Hematopoietic multipotent progenitor cell treated with erythropoietin and hydrocortisone succinate and interleukin-3 and kit ligand, for 6 days (in vitro differentiated cells): Measurements from ENCODE around the gene RBPJL.
A peak's percentile ranks its signal among the peaks of the same experiment; 100 is the strongest.

Experiments
- DNase-seq: peaks from one replicate; pipeline ENCODE4 v3.0.0-alpha.2; 2015

The RBPJL gene

DNA sequence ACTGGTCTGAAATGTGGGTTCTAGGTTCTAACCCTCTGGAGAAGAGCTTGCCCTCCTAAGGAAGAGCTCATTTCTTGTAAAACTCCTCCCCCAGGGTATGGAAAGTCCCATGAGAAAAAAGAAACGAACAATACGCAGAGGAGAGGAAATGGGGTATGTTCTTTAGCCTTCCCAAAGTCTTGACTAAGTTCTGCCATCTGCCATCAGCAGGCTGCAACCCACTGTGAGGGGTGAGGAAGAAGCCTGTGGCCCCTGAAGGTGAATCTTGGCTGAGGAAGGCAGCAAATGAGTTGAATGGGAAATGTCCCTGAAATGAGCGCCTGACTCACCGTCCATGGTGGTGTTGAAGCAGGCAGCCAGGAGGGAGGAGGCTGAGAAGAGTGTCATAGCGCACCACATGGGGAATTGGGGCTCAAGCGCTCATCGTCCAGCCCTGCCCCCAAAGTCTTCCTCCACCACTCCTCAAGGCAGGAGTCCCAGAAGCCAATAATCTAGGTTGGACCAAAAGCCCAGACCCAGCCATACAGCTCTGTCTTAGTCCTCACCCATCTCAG, 11.8 kb downstream of the RBPJL start:
- DNase-seq = no peak

DNA sequence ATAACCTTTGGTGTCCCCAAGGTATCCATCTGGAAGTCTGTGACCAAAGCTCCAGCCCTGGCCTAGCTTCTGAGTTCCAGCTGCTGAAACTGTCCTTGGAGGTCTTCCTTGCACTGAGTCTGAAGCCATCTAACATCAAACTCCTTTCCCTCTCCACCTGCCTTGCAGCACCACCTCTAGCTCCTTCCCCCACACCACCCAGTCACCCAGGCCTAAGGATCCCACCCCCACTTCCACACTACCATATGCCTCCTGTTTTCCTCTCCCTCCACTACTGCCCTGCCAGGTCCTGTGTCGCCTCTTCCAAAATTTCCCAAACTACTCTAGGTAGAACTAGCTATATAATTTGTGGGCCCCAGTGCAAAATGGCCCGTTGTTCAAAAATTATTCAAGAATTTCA, 12.3 kb downstream of the RBPJL start:
- no peak for DNase-seq

DNA sequence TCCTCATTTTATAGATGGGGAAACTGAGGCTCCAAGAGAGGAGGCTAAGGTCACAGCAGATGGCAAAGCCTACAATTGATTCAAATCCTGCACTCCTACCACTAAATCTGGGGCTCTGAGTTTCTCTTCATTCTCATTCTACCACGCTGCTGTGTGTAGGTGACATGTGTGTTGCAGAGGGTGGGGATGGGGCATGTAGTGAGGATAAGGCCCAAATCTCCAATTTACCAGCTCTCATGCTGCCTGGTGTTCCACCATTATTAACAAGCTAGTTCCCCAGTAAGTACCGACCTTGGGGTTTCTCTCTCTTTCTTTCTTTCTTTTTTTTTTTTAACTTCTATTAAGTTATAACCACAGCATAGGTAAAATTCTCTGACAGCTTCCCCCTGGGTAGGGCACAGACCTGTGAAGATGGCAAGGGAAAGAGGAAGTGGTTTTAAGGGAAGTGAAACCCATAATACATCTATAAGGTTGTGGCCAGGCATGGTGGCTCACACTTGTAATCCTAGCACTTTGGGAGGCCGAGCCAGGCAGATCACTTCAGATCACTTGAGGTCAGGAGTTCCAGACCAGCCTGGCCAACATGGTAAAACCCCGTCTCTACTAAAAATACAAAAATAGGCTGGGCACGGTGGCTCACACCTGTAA, 14.4 kb downstream of the RBPJL start:
- no peak for DNase-seq

DNA sequence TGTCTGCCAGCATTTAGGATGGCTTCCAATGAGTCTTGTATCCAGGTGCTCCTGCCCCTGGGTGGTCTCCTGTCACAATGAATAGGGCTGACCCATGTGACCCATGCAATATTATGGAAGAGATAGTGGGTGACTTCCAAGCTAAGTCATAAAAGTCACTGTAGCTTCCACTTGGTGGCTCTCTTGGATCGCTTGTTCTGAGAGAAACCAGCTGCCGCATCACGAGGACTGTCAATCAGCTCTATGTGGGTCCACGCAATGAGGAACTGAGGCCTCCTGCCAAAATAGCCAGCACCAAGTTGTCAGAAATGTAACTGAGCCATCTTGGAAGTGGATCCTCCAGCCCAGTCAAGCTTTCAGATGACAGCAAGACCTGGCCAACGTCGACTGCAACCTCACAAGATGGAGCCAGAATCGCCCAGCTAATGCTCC, 16.3 kb downstream of the RBPJL start:
- DNase-seq = peak; percentile 90

DNA sequence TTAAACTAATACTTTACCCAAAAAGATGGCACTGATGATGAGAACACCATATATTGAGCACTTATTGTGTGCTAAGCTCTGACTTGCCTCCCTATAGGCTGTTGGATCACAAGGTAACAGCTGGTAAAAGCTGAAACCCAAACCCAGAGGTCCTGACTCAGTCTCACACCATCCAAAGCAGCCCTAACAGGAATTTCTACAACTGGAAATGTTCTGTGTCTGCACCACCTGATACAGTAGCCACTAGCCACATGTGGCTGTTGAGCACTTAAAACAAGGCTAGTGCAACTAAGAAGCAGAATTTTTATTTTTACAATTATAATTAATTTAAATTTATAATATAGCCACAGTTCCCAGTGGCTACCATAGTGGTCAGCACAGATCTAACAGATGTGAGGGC, 17.1 kb downstream of the RBPJL start:
- DNase-seq = no peak

DNA sequence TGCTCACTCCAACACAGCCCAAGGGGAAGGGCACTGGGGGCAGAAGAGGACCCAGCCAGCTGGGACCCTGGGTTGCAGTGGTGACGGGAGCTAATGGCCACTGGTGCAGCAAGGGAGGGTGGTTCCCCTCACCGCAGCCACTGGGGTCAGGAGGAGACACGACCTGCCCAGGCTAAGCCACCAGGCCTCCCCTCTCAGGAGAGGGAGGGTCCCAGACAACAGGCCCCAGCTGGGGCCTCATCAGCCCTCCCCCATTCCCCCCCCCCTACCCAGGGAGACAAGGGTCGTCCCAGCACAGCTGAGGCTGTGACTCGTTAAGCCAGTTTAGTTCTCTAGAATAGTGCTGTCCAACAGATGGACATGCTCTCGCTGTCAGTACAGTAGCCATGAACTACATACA, 18.7 kb downstream of the RBPJL start:
- no peak for DNase-seq

DNA sequence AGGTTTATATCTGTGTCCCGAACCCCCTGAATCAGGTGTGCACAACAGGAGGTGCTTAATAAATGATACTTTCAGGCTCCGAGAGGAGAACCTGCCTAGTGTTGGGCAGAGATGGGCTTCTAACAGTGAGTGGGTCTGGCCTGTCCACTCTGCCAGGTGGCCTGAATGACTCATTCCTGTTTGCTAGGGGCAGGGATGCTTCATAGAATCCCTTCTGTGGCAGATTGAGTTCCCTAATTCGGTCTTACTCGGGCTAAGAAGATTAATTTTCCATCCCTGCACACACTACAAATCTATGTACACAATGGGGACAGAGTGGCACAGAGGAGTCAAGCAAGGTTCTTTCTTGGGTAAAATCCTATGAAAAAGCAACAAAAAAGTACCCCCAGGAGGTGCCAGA, 21.8 kb downstream of the RBPJL start:
- no peak for DNase-seq

DNA sequence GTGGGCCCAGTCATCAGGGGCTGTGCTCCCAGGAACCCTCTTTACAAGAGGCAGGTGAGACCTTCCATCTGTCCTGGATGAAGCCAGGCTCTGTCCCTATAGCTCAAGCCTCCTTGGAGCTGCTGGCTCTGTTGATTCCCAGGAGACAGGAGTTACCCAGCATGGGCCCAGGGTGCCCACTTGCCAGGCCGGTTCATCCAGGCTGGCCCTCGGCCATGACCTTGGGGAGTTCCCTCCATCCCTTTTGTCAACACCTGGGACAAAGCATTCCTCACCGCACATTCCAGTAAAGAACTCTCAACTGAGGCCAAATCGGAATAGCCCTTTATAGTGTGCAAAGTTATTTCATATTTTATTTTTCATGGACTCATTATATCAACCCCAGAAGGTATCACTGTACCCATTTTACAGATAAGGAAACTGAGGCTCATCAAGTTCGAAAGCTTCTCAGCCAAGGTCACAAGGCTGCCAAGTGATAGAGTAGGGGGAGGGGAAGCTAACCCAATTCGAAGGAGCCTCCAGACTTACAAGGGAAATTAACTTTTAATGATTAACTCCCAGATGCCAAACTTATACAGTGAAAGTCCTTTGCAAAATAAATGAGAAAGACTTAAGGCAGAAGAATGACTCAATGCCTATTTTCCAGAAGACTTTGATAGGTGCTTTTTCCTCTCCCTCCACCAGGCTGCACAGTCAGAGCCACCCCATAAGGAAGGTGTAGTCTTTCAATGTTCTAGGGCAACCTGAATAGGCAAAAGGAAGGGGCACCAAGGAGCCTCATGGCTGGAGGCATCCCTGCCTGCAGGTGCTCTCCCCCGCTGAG, 23.1 kb downstream of the RBPJL start:
- no peak for DNase-seq

DNA sequence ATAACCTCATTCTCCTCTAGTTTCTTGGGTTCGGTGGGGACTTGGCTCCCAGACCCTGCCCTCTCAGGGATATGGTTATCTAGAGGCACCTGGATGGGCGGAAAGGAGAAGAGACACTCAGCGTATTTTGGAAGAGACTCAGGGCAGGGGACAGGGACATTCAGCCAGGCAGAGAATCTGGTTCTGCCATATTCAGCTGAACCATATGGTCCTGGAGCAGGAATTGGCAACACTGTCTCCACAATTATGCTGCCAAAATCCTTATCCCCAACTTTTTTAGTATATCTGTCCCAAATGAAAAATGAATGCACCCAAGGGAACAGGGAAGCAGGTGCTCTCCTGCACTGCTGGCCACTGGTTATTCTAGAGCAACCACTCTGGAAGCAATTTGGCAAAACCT, 23.8 kb downstream of the RBPJL start:
- DNase-seq = no peak

DNA sequence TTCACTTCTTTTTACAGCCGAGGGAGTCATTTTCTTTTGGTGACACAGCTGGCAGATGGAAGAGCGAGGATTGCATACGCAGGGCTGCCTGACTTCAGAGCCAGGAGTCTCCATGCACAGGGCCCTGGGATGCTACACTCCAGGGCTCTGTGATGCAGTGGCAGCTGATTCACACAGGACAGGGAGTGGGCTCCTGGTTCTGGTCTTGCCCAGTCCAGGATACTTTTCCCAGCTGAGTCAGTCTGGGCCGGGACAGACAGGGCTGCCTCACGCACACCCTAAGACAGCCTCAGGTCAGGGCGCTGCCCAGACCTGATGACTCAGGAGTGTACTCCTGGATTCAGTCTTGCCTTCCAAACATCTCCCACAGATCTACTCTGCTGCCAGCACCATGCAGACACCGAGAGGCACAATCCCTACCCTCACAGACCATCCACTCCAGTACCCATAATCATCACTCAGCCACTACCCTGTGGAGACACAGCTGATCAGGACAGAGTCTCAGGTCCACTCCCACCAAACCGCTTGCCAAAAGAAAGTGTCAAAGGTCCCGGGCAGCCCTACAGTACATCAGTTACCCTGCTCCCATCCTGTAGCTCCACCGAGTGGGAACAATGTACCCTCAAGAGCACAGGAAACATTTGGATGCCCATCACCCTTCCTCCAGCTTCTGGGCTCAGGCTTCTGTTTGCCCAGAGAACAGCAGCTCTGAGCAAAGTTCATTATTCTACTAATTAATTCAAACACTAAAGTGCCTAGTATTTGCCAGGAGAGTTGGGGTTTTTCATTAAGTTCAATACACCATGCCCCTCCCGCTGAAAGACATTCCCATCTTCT, 30.1 kb downstream of the RBPJL start:
- DNase-seq = no peak

DNA sequence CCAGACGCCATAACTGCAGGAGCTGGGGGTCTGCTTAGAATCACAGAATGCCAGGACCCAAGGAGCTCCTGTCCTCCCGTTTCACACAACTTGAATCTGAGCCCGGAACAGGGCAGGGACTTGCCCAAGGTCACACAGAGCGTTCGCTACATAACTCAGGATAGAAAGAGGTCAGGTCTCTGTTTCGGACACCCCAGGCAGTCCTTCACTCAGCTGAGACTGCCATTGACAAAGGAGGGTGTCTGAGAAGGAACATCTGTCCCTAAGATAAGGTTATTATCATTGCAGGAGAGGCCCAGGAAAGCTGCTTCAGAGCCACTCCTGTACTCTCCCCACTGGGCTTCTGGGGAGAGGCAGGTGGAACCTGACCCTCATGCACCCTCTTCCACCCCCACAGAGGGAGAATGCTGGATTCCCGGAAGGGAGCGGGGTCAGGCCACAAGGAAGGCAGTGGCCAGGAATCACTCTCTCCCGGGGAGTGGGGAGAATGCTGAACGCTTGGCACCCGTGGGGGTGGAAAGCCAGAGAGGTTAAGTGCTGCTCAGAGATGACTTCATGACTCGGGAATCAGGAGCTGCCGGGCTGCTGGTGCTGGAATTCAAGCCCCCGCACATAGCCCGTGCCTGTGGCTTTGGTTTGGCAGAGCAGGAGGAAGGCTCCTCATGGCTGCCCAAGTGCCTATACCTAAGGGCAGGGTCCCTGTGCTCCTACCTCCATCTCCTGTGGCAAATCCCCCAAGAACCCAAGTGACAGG, 30.9 kb downstream of the RBPJL start:
- DNase-seq = peak; percentile 75

DNA sequence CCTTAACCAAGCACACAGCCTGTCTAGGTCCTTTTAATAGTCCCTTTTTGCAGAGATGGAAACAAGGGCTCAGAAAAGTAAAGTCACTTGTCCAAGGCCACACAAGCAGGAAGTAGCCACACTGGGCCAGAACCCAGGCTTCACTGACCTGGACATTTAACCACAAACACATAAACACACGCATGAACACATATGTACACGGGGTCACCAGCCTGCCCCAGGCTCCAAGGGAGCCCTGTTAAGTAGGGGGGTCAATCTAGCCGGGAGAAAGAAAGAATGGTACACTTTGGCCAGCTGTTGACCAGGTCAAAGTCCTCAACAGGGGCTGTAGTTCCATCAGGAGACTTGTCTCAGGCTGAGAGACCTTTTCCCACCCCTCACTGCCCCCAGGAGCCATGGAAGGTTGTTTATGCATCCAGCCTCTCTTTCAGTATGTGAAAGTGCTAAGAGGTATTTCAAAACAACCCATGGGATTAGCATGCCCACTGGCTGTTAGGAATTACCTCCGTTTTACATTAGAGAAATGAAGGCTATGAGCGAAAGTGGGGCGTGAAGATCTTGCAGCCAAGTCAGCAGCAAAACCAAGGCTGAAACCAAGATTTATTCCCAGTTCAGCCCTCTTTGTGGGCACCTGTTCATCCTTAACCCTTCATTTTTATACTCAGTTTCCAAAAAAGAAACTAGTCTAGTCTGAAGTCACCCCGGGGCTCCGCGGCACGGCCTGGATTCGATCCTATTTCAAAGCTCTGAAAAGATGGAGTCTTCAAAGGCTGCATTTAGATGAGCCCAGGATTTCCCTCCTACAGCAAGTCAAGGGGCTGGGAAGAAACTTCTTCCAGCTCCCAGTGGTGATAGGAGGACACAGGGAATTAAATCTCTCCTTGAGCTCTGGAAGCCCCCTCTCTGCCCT, 31.7 kb downstream of the RBPJL start:
- no peak for DNase-seq

DNA sequence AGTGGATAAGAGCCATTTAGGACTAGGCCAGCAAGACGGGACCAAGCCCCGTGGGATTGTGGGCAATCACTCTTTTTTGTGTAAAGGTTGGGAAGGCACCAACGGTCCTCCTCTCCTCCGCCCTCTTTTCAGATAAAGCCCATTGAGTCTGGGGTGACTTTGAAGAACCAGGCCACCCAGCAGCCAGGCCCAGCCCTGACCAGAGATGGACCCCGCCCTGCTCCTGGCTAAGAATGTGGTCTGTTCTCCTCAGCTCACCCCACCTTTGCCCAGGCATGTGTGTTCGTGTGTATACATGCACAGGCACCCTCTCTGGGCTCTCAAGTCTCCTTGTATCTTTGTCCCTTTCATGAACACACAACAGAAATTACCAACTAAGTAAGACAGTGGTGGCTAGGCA, 32.4 kb downstream of the RBPJL start:
- peak; percentile 89 for DNase-seq

DNA sequence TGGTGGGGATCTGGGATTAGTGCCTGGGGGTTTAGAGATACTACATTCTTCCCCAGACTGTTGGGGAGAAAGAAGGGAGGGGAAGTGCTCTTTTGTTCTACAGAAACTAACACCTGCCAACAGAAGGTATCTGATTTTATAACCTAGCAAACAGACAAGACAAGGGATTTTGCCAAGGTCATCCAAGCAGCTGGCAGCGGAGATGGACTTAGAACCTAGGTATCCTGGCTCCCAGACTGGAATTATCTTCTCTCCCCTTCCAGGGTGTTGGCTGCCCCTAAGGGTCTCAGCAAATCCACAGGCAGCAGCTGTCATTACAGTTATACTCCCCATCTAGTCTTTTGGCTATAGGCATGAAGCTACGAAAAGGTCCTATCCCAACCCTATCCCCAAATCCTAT, 33.2 kb downstream of the RBPJL start:
- no peak for DNase-seq

DNA sequence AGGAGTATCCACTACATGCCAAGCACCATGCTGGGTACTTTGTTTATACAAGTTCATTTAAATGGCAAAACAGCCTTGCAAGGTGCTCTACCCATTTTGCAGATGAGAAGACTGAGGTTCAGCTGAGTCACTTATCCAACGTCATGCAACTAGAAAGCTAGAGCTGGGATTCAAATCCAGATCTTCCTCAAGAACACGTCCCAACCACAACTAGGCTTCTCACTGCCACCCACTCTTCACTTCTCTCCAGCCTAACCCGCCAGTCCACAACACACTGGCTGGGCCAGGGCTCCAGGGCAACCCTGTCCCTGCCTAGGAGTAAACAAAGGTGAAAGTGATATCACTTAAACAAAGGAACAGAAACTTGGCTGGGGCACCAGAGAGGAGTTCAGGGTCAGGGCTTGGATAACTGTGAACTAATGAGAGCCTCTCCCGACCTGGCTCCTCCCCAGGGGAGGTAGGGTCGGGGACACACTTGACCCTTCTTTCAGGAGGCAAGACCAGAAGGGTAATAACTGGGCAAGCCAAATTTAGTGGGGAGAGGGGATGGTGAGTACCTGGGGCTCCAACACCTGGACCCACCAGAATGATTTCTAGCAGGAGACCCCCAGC, 33.7 kb downstream of the RBPJL start:
- no peak for DNase-seq

DNA sequence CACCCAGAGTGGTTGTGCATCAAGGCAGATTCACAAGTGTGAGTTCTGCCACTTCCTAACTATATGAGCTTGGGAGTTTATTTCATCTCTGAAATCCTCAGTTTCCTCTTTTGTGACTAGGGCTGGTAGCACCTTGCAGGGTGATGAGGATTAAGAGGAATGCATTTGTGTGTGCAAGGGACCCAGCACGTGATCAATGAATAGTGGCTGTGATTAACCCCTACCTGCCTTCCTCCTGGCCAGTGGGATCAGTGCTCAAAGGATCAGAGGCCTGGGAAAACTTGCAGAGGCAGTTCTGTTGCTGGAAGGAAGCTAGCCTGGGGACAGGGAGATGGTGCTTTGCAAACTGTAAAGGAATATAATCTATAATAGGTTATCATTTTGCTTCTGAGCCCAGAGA, 34.3 kb downstream of the RBPJL start:
- no peak for DNase-seq

DNA sequence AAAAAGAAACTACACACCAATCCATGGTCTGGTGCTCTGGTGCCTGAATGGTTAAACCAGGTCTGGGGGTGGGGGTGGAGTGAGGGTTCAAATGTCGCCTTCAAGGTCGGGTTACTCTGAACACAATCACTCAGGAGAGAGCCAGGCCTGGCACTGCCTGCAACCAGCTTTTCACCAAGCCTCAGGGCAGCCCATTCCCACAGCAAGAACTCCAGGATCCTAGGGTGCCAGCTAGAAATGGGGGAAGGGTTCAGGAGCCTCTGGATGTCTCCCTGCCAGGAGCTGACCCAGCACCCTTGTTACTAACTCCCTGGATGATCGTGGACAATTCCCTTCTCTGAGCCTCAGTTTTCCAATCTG, 34.9 kb downstream of the RBPJL start:
- DNase-seq = no peak

DNA sequence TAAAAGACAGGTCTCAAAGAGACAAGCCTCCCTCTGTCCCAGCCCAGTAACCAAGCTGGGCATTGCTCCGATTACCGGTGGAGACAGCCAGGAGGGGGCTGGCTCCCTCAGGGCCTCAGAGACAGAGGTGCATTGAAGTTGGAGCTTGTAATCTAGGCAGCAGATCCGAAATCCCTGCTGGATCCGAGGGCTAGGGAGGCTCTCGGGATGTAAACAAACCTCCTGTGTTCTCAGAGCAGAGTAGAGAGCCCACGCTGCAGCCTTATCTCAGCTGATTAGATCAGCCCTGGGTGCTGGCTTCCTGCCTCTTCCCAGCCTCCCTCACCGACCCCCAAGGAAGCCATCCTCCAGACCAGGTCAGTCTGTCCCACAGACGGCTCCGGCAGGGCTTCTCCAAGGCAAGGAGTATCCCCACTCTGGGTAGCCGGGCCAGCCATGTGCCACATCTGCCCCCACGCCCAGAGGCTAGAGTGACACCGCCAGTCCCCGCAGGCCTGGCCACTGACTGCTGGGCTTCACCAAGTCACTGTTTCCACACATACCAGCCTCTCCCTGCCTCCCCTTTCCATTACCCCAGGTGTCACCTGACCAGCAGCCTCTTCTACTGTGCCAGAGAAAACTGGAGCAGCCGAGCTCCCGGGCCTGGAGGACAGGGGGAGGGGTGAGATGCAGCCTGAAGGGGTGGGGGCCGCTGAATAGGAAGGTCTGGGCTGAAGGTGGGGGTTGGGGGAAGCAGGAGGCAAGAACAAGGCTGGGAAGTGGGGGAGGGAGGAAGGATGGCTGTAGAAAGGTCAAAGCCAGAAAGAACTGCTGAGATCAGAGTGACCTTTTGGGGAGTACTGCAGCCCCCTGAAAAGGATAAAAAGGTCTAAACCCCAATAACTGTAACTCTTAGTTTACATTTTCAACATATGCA, 35.6 kb downstream of the RBPJL start:
- DNase-seq = no peak

DNA sequence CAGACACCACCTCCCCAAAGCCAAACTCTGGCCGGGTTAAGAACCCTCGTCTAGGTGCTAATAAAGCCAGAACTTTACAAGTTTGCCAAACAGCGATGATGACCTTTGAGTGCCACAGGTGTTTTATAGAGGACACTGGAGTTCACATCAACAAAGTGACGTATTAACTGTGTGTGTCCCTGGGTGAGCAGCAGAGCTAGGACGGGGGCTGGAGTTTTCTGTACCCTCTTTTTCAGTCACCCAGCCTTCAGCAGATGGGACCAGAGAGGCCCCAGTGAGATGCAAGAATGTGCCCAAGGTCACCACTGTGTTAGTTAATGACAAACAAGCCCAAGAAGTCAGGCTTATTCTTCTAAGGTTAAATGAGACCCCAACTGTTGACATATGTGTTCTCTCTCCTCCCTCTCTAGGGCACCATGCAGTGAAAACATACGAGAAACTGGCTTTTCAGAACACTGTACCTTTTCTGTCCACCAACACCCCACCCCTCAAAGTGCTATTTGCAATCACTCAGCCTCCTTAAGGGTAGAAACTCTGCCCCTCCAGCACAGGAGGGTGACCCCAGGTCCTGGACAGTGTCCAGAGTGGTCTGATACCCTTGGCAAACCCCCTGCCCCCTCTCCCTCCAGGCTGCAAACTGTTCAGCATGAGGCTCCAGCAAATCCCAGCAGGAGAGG, 36.4 kb downstream of the RBPJL start:
- no peak for DNase-seq
